ENCODE measurements around the gene GJA4.
"Not testable (repeated sequence)": the region's sequence is repeated elsewhere in the genome, so short reads cannot be mapped to it uniquely, and the experiment has no call there.

The GJA4 gene

DNA sequence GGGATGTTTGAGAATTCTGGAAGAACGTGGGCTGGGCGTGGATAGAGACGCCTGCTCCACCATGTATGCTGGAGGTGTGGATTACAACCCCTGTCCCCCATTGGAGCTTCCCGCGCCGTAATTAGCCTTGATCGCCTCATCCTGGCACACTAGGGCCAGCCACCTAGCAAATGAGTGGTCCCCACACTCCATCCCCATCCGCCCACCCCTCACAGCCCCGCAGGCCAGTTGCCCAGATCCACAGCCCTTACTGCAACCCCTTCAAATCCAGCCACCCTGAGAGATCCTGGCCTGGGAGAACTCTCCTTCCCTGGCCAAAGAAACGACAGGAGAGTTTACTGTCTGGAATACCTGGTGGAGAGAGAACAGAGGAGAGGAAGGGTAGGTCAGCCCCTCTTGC, 375 bp upstream of the GJA4 start:
- DNase-seq (ENCODE audit: low spot score) = no peak

DNA sequence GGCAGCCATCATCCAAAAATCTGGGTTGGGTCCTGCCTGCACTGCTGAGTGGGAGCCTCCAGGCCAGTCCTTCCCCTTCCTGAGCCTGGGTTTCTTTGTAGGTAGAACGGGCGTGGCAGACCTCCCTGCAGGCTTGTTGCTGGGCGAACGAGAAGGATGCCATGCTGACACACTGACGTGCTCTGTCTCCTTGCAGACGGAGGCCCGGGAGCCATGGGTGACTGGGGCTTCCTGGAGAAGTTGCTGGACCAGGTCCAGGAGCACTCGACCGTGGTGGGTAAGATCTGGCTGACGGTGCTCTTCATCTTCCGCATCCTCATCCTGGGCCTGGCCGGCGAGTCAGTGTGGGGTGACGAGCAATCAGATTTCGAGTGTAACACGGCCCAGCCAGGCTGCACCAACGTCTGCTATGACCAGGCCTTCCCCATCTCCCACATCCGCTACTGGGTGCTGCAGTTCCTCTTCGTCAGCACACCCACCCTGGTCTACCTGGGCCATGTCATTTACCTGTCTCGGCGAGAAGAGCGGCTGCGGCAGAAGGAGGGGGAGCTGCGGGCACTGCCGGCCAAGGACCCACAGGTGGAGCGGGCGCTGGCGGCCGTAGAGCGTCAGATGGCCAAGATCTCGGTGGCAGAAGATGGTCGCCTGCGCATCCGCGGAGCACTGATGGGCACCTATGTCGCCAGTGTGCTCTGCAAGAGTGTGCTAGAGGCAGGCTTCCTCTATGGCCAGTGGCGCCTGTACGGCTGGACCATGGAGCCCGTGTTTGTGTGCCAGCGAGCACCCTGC, 1.4 kb downstream of the GJA4 start:
- DNase-seq (ENCODE audit: low spot score) = no peak

DNA sequence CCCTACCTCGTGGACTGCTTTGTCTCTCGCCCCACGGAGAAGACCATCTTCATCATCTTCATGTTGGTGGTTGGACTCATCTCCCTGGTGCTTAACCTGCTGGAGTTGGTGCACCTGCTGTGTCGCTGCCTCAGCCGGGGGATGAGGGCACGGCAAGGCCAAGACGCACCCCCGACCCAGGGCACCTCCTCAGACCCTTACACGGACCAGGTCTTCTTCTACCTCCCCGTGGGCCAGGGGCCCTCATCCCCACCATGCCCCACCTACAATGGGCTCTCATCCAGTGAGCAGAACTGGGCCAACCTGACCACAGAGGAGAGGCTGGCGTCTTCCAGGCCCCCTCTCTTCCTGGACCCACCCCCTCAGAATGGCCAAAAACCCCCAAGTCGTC, 2.0 kb downstream of the GJA4 start:
- no peak for DNase-seq (ENCODE audit: low spot score)

DNA sequence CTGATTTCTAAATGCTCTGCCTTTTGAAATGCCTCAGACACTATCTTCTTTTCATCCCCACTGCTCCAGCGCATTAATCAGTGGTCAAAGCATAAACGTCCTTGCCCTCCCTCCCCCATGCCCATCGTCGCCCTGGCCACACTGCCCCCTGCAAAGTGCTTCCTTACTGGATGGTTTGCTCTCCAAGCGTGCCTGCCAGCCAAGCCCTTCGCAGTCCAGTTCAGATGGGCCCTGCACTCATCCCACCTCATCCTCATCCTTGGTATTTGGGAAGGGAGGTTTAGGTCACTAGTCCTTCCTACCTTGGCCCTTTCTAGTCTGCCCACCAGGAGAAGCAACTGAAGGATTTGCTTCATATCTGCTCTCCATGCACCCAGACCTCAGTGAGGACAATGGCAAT, 3.1 kb downstream of the GJA4 start:
- DNase-seq (ENCODE audit: low spot score) = no peak

DNA sequence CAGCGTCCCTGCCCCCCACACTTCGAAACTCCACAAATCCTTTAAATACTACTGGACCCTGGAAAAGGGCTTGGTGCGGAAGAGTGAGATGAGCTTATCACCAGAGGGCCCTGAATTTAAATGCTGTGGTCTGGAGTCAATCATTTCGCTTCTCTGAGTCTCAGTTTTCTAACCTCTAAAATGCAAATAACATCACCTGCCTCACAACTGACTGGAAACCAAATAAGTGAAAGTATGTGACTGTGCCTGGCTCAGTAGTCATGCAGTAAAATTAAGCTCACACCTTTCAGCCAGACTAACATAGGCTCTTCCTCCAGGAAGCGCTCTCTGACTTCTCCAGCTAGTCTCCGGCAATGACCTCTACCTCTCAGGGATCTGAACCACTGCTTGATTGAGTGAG, 4.2 kb downstream of the GJA4 start:
- no peak for DNase-seq (ENCODE audit: low spot score)

DNA sequence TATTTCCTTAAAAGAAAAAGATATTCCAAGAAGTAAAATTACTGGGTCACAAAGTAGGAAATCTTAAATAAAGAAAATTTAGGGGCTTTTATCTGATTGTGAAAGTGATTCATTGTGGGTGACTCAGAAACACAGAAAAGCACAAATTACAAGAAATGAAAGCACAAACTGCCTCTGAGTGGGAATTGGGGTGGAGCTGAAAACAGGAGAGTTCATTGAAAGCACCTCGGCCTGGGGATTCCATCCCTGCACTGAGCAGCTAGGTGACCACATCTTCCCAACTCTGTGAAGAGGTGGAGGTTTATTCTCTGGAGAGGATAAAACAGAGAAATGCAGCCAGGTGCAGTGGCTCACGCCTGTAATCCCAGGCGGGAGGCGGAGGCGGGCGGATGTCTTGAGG, 7.4 kb downstream of the GJA4 start:
- DNase-seq (ENCODE audit: low spot score) = no peak

DNA sequence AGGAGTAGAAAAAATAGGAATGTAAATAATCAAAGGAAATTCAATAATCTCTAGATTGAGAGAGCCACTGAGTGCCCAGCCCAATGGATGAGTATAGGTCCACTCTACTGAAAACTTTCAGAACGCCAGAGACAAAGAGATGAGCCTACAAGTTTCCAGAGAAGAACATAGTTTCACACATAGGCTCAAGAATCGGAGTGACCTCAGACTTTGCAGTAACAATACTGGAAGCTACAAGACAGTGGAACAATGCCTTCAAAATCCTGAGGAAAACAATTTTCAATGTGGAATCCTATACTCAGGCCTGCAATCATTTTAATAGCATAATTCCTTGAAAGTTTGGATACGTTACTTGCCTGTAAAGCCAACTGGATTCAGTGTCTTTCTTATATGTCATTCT, 11.0 kb downstream of the GJA4 start:
- no peak for DNase-seq (ENCODE audit: low spot score)

DNA sequence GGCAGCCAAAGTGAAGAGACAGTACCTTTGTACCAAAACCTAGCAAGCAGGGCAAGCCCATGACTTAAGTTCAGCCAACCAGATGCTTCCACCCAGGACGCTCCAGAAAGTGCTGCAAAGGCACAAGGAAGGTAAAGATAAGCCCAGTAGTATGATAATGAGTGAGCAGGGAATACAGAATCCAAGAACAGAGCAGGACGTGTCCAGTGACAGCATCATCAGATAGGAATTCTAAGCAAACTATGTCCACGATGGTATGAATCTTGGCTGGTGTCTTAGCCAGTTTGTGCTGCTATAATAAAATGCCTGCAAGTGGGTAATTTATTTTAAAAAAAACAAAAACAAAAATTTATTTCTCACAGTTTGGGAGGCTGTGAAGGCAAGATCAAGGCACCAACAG, 13.6 kb downstream of the GJA4 start:
- no peak for DNase-seq (ENCODE audit: low spot score)

DNA sequence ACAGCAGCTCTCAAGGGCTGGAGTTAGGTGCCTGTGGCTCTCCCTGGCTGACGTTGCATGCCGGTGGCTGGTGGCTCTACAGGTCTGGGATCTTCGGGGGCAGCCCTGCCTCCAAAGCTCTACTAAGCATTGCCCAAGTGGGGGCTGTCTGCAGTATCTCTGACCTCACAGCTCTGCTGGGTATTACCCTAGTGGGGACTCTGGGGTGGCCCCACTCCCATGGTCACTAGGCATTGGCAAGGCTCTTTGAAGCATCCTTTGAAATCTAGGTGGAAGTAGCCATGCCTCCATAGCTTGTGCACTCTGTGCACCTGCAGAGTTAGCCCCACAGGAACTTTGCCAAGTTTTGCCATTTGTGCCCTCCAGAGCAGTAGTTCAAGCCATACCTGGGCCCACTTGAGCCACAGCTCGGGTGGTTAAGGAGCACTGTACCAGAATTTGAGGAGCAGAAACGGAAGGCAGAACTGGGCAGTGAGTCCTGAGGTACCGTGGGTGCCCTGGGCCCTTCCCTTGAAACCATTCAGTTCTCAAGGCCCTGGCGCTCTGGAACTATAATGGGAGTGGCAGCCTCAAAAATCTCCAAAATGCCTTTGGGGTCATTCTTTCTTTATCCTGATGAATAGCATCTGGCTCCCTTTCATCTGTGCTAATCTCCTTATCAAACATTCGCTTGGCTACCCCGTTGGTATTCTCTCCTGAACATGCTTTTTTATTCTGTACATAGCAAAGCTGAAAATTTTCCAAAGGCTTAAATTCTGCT, 15.4 kb downstream of the GJA4 start:
- DNase-seq (ENCODE audit: low spot score) = no peak

DNA sequence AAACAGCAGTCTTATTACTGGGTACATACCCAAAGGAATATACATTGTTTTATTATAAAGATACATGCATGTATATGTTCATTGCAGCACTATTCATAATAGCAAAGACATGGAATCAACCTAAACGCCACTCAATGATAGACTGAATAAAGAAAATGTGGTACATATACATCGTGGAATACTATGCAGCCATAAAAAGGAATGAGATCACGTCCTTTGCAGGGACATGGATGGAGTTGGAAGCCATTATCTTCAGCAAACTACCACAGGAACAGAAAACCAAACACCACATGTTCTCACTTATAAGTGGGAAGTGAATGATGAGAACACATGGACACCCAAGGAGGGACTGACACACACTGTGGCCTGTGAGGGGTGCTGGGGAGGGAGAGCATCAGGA, 18.0 kb downstream of the GJA4 start:
- not testable (repeated sequence) for DNase-seq (ENCODE audit: low spot score)

DNA sequence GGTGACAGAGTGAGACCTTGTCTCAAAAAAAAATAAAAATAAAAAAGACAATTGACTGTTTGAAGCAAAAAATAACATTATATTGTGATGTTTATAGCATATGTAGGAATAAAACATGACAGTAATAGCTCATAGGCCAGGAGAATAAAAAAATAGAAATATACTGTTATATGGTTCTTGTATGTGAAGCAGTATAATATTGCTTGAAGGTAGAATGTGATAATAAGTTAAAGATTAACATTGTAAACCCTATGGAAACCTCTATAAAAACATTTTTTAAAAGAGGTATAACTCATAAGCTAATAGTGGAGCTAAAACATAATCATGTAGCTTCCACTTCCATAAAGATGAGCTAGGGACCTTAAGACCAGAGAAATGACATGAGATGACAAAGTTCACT, 23.5 kb downstream of the GJA4 start:
- DNase-seq (ENCODE audit: low spot score) = no peak

DNA sequence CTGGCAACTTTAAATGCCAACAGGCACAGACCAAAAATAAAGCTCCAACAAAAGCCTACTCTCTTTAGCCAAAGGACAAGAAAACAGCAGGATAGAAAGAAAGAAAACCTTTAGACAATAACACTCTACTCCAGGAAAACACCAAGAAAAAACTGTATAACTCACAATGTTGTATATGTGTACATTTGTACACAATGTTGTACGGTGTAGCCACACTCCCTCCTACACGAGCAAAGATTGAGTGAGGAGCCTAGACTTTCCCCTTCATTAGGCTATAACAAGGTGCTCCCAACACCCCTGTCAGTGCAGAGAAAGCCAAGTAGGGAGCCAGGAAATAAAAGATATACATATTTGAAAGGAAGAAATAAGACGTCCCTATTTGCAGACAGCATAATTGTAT, 24.0 kb downstream of the GJA4 start:
- DNase-seq (ENCODE audit: low spot score) = no peak

DNA sequence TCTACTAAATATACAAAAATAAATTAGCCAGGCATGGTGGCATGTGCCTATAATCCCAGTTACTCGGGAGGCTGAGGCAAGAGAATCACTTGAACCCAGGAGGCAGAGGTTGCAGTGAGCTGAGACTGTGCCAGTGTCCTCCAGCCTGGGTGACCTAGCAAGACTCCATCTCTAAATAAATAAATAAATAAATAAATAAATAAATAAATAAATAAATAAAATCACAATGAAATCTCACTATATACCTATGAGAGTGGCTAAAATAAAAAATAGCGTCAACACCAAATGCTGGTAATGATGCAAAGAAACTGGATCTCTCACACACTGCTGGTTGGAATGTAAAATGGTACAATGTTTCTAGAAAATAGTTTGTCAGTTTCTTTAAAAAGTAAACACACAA, 26.1 kb downstream of the GJA4 start:
- DNase-seq (ENCODE audit: low spot score) = not testable (repeated sequence)

DNA sequence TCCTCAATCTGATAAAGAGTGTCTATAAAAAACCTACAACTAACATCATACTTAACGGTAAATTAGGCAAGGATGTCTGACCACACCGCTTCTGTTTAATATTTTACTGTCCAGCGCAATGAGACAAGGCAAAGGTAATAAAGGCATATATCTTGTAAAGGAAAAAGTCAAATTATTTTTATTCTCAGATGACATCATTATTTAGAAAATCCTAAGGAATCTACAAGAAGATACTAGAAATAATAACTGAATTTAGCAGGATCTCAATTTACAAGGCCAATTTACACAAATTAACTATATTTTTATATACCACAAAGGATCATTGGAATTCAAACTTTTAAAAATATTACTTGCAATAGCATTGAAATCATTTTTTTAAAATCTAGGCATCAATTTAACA, 29.4 kb downstream of the GJA4 start:
- no peak for DNase-seq (ENCODE audit: low spot score)

DNA sequence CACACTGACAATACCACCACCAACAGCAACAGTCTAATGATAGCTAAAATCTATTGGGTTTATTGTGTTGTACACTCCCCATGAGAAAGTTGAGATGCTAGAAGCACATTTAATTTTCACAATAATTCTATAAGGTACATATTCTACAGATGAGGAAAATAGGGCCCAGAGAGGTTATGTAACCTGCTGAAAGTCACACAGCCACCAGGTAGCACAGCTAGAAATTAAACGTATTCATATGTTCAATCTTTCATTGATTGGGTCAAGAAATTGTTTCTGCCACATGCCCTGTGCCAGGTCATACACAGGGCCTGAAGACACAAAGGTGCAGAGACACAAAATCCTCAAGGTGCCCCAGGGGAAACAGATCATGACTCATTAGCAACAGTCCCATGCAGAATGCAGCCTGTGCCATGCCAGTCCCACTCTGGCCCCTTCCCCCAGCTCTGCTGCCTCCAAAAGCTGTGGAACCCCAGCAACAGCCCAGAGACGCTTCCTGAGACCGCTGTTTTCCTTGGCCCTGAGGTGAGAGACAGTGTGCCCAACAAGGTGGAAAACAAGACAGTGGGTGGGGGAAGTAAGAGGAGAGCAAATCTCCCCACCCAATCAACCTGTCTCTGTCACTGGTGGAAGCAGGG, 32.1 kb downstream of the GJA4 start:
- no peak for DNase-seq (ENCODE audit: low spot score)

DNA sequence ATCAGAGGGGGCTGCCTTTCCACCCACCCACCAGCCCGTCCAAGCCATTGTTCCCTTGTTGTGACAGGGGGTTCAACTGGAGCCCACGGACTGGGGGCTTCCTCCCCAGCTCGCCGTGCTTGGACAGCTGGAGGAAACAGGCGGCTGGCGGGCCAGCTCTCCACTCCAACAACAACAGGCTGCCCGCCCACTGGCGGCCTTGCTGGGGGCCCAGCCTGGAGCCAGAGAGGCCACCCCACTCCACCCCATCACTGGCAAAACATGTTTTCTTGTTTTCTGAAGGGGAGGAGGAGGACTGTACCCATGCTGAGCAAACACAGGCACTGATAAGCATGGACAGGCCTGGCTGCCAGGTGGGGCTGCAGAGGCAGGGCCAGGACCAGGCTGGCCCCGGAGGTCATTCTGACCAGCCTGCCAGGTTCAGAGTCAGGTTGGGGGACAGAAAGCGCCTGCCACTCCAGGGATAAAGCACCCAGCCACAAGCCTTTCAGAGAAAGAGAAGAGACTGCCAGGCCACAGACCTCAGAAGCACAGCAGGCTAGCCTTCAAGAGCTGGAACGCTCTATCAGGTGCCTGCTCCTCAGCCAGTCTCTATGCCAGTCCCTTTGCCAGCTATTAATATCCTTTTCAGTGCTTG, 32.8 kb downstream of the GJA4 start:
- no peak for DNase-seq (ENCODE audit: low spot score)

DNA sequence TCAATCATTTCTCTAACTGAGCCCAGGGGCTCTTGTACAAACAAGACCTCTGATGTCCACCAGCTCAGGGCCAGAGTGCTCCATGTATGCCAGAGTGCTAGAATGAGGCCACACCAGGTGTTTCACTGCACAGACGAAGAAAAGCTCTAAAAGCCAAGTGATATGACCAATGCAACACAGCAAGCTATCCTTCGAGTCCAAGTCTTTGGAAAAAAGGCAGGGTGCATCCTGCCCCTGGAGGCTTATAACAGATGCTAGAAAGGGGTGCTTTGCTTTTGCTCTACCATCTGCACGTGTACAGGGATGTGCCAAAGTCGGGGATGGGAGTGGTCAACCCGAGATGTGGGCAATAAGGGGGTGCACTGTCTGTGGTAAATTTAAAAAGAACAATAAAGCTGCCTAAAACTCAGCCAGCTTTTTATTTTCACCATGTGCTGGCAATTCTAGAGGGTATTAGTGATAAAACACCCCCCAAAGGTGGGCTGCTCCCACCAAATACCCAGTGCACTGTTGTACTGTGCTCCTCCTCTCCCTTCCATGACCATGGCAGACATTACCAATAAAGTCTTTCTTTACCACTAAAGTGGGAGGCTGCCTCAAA, 34.6 kb downstream of the GJA4 start:
- no peak for DNase-seq (ENCODE audit: low spot score)

DNA sequence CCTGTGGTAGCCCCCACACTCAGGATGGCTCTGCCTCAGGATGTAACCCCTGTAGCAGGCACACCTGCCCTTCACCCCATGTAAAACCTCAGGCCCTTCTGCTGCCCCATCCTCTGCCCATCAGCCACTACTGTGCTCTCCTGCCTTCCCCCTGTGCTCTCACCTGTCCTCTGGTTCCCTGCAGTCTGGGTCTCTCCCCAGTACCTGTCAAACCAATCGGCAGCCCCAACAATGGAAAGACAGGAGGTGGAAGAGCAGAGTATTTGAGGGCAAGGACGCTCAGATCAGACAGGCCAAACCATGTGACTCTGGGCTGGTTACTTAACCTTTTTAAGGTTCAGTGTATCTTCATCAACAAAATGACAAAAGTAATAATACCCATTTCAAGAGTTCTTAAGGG, 35.8 kb downstream of the GJA4 start:
- DNase-seq (ENCODE audit: low spot score) = no peak

DNA sequence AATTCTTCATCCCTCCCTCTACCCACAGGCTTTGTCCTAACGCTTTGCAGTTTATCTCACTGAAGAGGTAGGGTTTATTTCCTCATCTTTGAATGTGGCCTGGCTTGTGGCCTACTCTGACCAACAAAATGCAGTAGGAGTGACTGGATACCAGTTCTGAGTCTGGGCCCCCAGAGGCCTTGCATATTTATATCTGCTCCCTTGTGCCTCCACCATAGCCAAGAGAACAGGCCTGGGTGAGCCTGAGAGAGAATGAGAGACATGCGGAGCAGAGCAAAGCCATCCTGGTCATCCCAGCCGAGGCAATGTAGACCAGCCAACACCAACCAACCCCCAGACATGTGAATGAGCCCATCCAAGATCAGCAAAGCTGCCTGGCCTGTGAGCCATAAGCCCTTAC, 36.5 kb downstream of the GJA4 start:
- DNase-seq (ENCODE audit: low spot score) = no peak

DNA sequence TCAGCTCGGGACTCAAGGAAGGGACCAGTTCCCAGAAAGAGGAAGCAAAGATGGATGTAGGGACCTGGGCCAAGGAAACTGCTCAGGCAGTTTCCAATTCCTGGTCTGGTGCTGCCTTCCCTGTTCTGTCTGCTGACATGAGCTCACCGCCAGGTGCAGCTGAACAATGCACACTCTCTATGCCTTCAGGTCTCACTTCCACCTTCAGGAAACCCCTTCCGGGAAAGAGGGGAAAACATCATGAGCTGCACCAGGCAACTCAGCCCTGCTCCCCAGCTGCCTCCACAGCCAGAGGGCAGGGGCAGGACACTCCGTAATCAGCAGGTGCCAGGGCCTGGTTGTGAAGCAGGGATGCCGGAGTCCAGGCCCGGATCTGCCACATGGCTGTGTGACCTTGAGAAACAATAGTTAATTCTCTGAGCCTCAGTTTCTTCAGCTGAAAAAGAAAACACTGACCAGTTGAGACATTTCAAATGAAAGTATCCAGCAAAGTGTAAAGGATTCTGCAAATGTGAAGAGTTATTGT, 39.0 kb downstream of the GJA4 start:
- DNase-seq (ENCODE audit: low spot score) = no peak

DNA sequence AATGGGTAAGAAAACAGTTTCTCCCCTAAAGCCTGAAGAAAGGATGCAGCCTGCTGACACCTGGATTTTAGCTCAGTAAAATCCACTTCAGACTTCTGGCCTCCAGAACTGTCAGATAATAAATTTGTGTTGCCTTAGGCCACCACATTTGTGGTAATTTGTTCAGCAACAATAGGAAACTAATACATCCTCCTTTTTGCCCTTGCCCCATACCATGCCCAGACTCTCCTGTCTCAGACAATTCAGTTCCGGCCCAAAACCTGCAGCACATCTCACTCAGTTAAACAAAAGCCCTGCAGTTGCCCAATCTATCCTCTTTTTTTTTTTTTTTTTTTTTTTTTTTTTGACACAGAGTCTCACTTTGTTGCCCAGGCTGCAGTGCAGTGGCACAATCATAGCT, 40.9 kb downstream of the GJA4 start:
- no peak for DNase-seq (ENCODE audit: low spot score)

Data from globus pallidus (tissue), 1 donor.